H1 (cell line): ENCODE data around the gene POLD1. TPM values are rescaled to one million over a fixed set of nuclear protein-coding genes. Genes with fewer than 3 reads are reported as not detected.

ENCODE experiments used
- CTCF ChIA-PET: fragments of 300-600 bp; sonication (Branson Sonifier 250); formaldehyde crosslinking; loops from one replicate; lab custom pipeline; 2021; ENCODE audit not compliant: partially characterized antibody; lab: Charles Lee
- POLR2A ChIA-PET: fragments of 300-600 bp; sonication (Branson Sonifier 250); formaldehyde crosslinking; loops from one replicate; lab custom pipeline; 2021; ENCODE audit warnings: inconsistent platforms; ENCODE audit not compliant: partially characterized antibody; lab: Charles Lee
- DNase-seq, 2 experiments: peaks; one replicate each; pipeline versions ENCODE4 v3.0.0 to v3.0.0-alpha.2; 2010 to 2022; ENCODE audit warnings: low spot score in 2 of 2, low read depth in 1 of 2, mixed read lengths in 1 of 2
- FAIRE-seq: peaks from 2 replicates; lab custom pipeline; 2011; peaks lifted over from hg19 to GRCh38; lab: Jason Lieb, UNC
- H2AFZ ChIP-seq: 2 replicates; pipeline ENCODE4 v1.8.1; 2012; ENCODE audit warnings: low read length, inconsistent platforms
- H2AK5ac ChIP-seq: 2 replicates; pipeline ENCODE4 v1.6.1; 2013; ENCODE audit warnings: low read depth, low read length
- H2BK120ac ChIP-seq: replicated peaks from 2 replicates; pipeline ENCODE3; 2013; ENCODE audit warnings: low read depth, low read length, inconsistent platforms
- H2BK12ac ChIP-seq: 2 replicates; pipeline ENCODE4 v1.6.1; 2013; ENCODE audit warnings: low read depth, low read length
- H2BK15ac ChIP-seq: 2 replicates; pipeline ENCODE4 v1.6.1; 2013; ENCODE audit warnings: low read length
- H2BK20ac ChIP-seq: 2 replicates; pipeline ENCODE4 v1.6.1; 2013; ENCODE audit warnings: low read length
- H2BK5ac ChIP-seq: 2 replicates; pipeline ENCODE4 v1.6.1; 2013; ENCODE audit warnings: low read depth, low read length
- H3K14ac ChIP-seq: 2 replicates; pipeline ENCODE4 v1.6.1; 2013; ENCODE audit warnings: inconsistent platforms; ENCODE audit not compliant: insufficient read length
- H3K18ac ChIP-seq: 2 replicates; pipeline ENCODE4 v1.6.1; 2013; ENCODE audit warnings: low read length; ENCODE audit errors: extremely low read depth
- H3K23ac ChIP-seq: 2 replicates; pipeline ENCODE4 v1.6.1; 2013; ENCODE audit warnings: inconsistent platforms; ENCODE audit not compliant: insufficient read length
- H3K23me2 ChIP-seq: 2 replicates; pipeline ENCODE4 v1.6.1; 2013; ENCODE audit warnings: low read depth, low read length
- H3K27ac ChIP-seq: 2 replicates; pipeline ENCODE4 v1.6.1; 2011; ENCODE audit warnings: low read depth, low read length, inconsistent platforms
- H3K27me3 ChIP-seq, 4 experiments: replicated peaks in 1 of 4; 1 replicate in 1 of 4; 2 replicates in 3 of 4; pipeline versions ENCODE4 v1.6.1 to v1.8.1; 2011 to 2013; ENCODE audit warnings: low read length in 3 of 4, mild to moderate bottlenecking in 3 of 4, inconsistent platforms in 2 of 4, mixed read lengths in 2 of 4, moderate library complexity in 1 of 4; ENCODE audit not compliant: control insufficient read depth in 3 of 4, insufficient read depth in 3 of 4; ENCODE audit errors: extremely low read depth in 1 of 4
- H3K36me3 ChIP-seq, 4 experiments: 2 replicates each; pipeline versions ENCODE4 v1.6.1 to v1.8.1; 2011 to 2013; ENCODE audit warnings: mild to moderate bottlenecking in 4 of 4, low read length in 3 of 4, moderate library complexity in 2 of 4, control low read depth in 1 of 4, inconsistent platforms in 1 of 4; ENCODE audit not compliant: insufficient read depth in 4 of 4, control insufficient read depth in 2 of 4
- H3K4ac ChIP-seq: replicated peaks from 2 replicates; pipeline ENCODE3; 2013; ENCODE audit warnings: low read length, low read depth, mixed read lengths, inconsistent platforms; ENCODE audit not compliant: insufficient read length
- H3K4me1 ChIP-seq, 4 experiments: replicated peaks in 1 of 4; 1 replicate in 1 of 4; 2 replicates in 3 of 4; pipeline versions ENCODE4 v1.6.1 to v1.8.1; 2011 to 2013; ENCODE audit warnings: low read length in 3 of 4, inconsistent platforms in 2 of 4, mixed read lengths in 1 of 4; ENCODE audit not compliant: insufficient read depth in 4 of 4, control insufficient read depth in 3 of 4
- H3K4me2 ChIP-seq, 2 experiments: 2 replicates each; pipeline versions ENCODE4 v1.6.1 to v1.8.1; 2011 to 2013; ENCODE audit warnings: low read depth in 2 of 2, low read length in 2 of 2, control low read depth in 1 of 2, inconsistent platforms in 1 of 2, mild to moderate bottlenecking in 1 of 2; ENCODE audit not compliant: insufficient read depth in 1 of 2
- H3K4me3 ChIP-seq, 4 experiments: fragments of 200-600, 300-600 bp in 1 of 4; sonication (generic), shearing (Covaris generic), sonication (Bioruptor Twin) in 1 of 4; 2 replicates each; pipeline versions ENCODE4 v1.5.1 to v1.8.1; 2011 to 2016; ENCODE audit warnings: low read length in 4 of 4, low read depth in 3 of 4, control low read depth in 2 of 4, inconsistent platforms in 2 of 4, mild to moderate bottlenecking in 2 of 4, mixed read lengths in 1 of 4, moderate library complexity in 1 of 4; ENCODE audit not compliant: insufficient read depth in 2 of 4; ENCODE audit errors: extremely low read depth in 1 of 4
- H3K56ac ChIP-seq: replicated peaks from 2 replicates; pipeline ENCODE3; 2013; ENCODE audit warnings: low read depth, mild to moderate bottlenecking, mixed read lengths, low read length, inconsistent platforms; ENCODE audit not compliant: insufficient read length
- H3K79me1 ChIP-seq: 2 replicates; pipeline ENCODE4 v1.6.1; 2013; ENCODE audit warnings: low read depth, low read length, control low read depth
- H3K79me2 ChIP-seq, 2 experiments: 2 replicates each; pipeline versions ENCODE4 v1.6.1 to v1.8.1; 2012 to 2013; ENCODE audit warnings: low read length in 2 of 2, mild to moderate bottlenecking in 2 of 2, inconsistent platforms in 1 of 2; ENCODE audit not compliant: insufficient read depth in 2 of 2, control insufficient read depth in 1 of 2
- H3K9ac ChIP-seq, 4 experiments: replicated peaks in 1 of 4; 1 replicate in 1 of 4; 2 replicates in 3 of 4; pipeline versions ENCODE4 v1.6.1 to v1.8.1; 2011 to 2013; ENCODE audit warnings: low read depth in 3 of 4, low read length in 3 of 4, control low read depth in 2 of 4, mild to moderate bottlenecking in 2 of 4, moderate library complexity in 2 of 4, inconsistent platforms in 1 of 4; ENCODE audit errors: extremely low read depth in 1 of 4
- H3K9me3 ChIP-seq, 2 experiments: 2 replicates each; pipeline versions ENCODE4 v1.6.1 to v1.8.1; 2012 to 2013; ENCODE audit warnings: mild to moderate bottlenecking in 2 of 2, moderate library complexity in 2 of 2, control low read depth in 1 of 2, inconsistent platforms in 1 of 2, low read depth in 1 of 2, low read length in 1 of 2, mixed read lengths in 1 of 2; ENCODE audit not compliant: insufficient read depth in 2 of 2
- H4K20me1 ChIP-seq, 2 experiments: replicated peaks in 1 of 2; 2 replicates each; pipeline versions ENCODE3 to v1.8.1; 2011 to 2013; ENCODE audit warnings: inconsistent platforms in 2 of 2, low read length in 2 of 2, mild to moderate bottlenecking in 1 of 2; ENCODE audit not compliant: insufficient read depth in 2 of 2, control insufficient read depth in 1 of 2
- H4K5ac ChIP-seq: 2 replicates; pipeline ENCODE4 v1.6.1; 2013; ENCODE audit warnings: low read length, low read depth, mixed read lengths, inconsistent platforms; ENCODE audit not compliant: insufficient read length
- H4K8ac ChIP-seq: 2 replicates; pipeline ENCODE4 v1.8.0; 2013; ENCODE audit warnings: mild to moderate bottlenecking, moderate library complexity, low read length, inconsistent platforms; ENCODE audit not compliant: insufficient read depth; ENCODE audit errors: extremely low read depth
- H4K91ac ChIP-seq: replicated peaks from 2 replicates; pipeline ENCODE3; 2013; ENCODE audit warnings: low read length, mixed read lengths, inconsistent platforms; ENCODE audit not compliant: insufficient read length
- ATF2 ChIP-seq: IDR thresholded peaks from 2 replicates; pipeline ENCODE4 v1.6.1; 2012; ENCODE audit warnings: low read length, inconsistent platforms
- CHD2 ChIP-seq: IDR thresholded peaks from 2 replicates; pipeline ENCODE4 v1.6.1; 2012; ENCODE audit warnings: low read length, improper control_type of control experiment
- CTCF ChIP-seq, 3 experiments: IDR thresholded peaks; 1 replicate in 2 of 3; 2 replicates in 1 of 3; pipeline versions ENCODE4 v1.5.1 to v1.6.1; 2011; ENCODE audit warnings: low read length in 3 of 3, mild to moderate bottlenecking in 3 of 3, inconsistent platforms in 2 of 3, low read depth in 1 of 3, moderate library complexity in 1 of 3; ENCODE audit not compliant: insufficient read depth in 1 of 3; ENCODE audit errors: control extremely low read depth in 1 of 3
- HDAC2 ChIP-seq, 2 experiments: fragments of 300-600 bp in 1 of 2; sonication (generic) in 1 of 2; IDR thresholded peaks; 2 replicates each; pipeline ENCODE4 v1.6.1; 2011 to 2012; ENCODE audit warnings: low read depth in 2 of 2, low read length in 2 of 2, mild to moderate bottlenecking in 2 of 2, moderate library complexity in 2 of 2, borderline replicate concordance in 1 of 2, inconsistent platforms in 1 of 2
- TBP ChIP-seq: IDR thresholded peaks from 2 replicates; pipeline ENCODE4 v1.6.1; 2011; ENCODE audit warnings: low read depth, low read length, improper control_type of control experiment
- WGBS, 2 experiments: shearing (Covaris generic) in 1 of 2; methylation state at CpG; one replicate each; pipeline versions ENCODE4 v1.1.6 to v1.1.7; 2013 to 2015; ENCODE audit warnings: low lambda C conversion rate in 2 of 2, mixed read lengths in 2 of 2, inconsistent platforms in 1 of 2, low coverage in 1 of 2, missing lambda C conversion rate in 1 of 2; ENCODE audit not compliant: insufficient replicate concordance in 2 of 2, insufficient coverage in 1 of 2, insufficient read length in 1 of 2; ENCODE audit errors: extremely low coverage in 1 of 2, missing lambda C conversion rate in 1 of 2; 5-methylcytosine and 5-hydroxymethylcytosine counted together
- polyA plus RNA-seq, 7 experiments: library from polyadenylated mRNA; depleted of rRNA in 3 of 7; stranded (reverse) in 5 of 7; unstranded in 2 of 7; fragments of >200 nt in 5 of 7; fragments of 200-250 nt in 2 of 7; gene quantifications; 1 replicate in 5 of 7; 2 replicates in 1 of 7; 4 replicates in 1 of 7; pipeline versions ENCODE4 v1.2.1 to v1.2.3, GENCODE V29; 2011 to 2013; ENCODE audit warnings: missing spikeins in 2 of 7, mixed read lengths in 2 of 7
- total RNA-seq: library from RNA; stranded (reverse); fragmentation: NEBNext Ultra II Directional; extraction: Animal tissue kit (Norgen Biotek cat#: 25700); gene quantifications from 2 replicates; pipeline ENCODE4 v1.2.1, GENCODE V29; 2021

POLD1 gene
- total and polyA plus RNA-seq, 2 of the 8 experiments (the other 6 are each of a cell fraction or from before 2014, with no cell fraction given), result 141 to 142 TPM

GRCh38 chr19:50425581-50425980 is 41.4 kb downstream of the POLD1 start:
- no peak overlapping the region for H2BK5ac ChIP-seq
- H3K9me3 ChIP-seq, result no peaks in the 10 kb centered on the region
- no peak overlapping the region for H2BK15ac ChIP-seq
- no peak overlapping the region for H3K4me3 ChIP-seq
- FAIRE-seq (no peak), DNase-seq (no peak)
- no peak overlapping the region for H3K23ac ChIP-seq
- H2BK12ac ChIP-seq, result no peak overlapping the region
- no peaks in the 10 kb centered on the region for H3K36me3 ChIP-seq
- no peak overlapping the region for H2AFZ ChIP-seq
- peaks cover 0 to 15% (median 5%) of the 10 kb centered on the region in 4 experiments; a peak in 4 of 7 replicates for H3K27me3 ChIP-seq
- no peak overlapping the region for H3K9ac ChIP-seq
- CTCF ChIA-PET, result interaction anchor here (1.2 to 2.4 kb wide), 3 partner anchors 10 to 42 kb away, joined by 3 to 13 read pairs (median 9); no protein-coding TSS in a partner anchor
- no peak overlapping the region for H2AK5ac ChIP-seq
- peaks cover 0 to 6% (median 3%) of the 10 kb centered on the region in 4 experiments; a peak in 4 of 7 replicates for H3K4me1 ChIP-seq
- 67% methylated on average over 7 of the region's 7 CpGs; no CpG with 5 or more reads in 1 of the 2 experiments for WGBS, 2 experiments
- H3K27ac ChIP-seq, result no peak overlapping the region
- no peak for TF ChIP-seq ATF2
- TF ChIP-seq HDAC2 (IDR thresholded peaks at IDR 0.05; ENCODE audit: borderline replicate concordance in 1 of 2, low read depth in 2 of 2, low read length in 2 of 2), result no peak
- no peak for TF ChIP-seq CHD2
- TF ChIP-seq TBP, result no peak
- TF ChIP-seq CTCF (IDR thresholded peaks at IDR 0.05; ENCODE audit: control extremely low read depth in 1 of 3, insufficient read depth in 1 of 3, low read depth in 1 of 3, low read length in 3 of 3), result no peak
- no peaks in the 10 kb centered on the region for H4K20me1 ChIP-seq
- H3K79me1 ChIP-seq, result peaks cover 2% of the 10 kb centered on the region; the same call in 1 of the 2 replicates
- no peak overlapping the region for H3K4ac ChIP-seq
- no peak overlapping the region for H3K56ac ChIP-seq
- H4K5ac ChIP-seq, result no peak overlapping the region
- no peak overlapping the region for H2BK120ac ChIP-seq
- no peak overlapping the region for H3K4me2 ChIP-seq
- no peaks in the 10 kb centered on the region for H3K79me2 ChIP-seq
- no peak overlapping the region for H3K18ac ChIP-seq
- POLR2A ChIA-PET, result interaction anchor here (0.9 to 2.0 kb wide), 2 partner anchors 41 to 42 kb away, joined by 3 to 7 read pairs; partner anchors contain the start of gene POLD1
- no peak overlapping the region for H4K91ac ChIP-seq
- no peak overlapping the region for H4K8ac ChIP-seq
- no peak overlapping the region for H3K14ac ChIP-seq
- no peaks in the 10 kb centered on the region; the same call in 1 of the 2 replicates for H3K23me2 ChIP-seq
- H2BK20ac ChIP-seq, result no peak overlapping the region
